B cell (primary cell): Measurements from ENCODE around the gene LRCOL1.

Experiments
- EZH2 ChIP-seq: IDR thresholded peaks from 2 replicates; pipeline ENCODE4 v1.6.1; 2012; ENCODE audit warnings: borderline replicate concordance, low read depth, mild to moderate bottlenecking, moderate library complexity, low read length; ENCODE audit not compliant: insufficient read depth, poor library complexity, severe bottlenecking
- TF ChIP-seq, protein P1 (sequence below): fragments of 200-600 bp; IDR thresholded peaks from one replicate; pipeline ENCODE4 v1.8.0; 2022; ENCODE audit warnings: antibody characterized with exemption, mild to moderate bottlenecking

DNA sequence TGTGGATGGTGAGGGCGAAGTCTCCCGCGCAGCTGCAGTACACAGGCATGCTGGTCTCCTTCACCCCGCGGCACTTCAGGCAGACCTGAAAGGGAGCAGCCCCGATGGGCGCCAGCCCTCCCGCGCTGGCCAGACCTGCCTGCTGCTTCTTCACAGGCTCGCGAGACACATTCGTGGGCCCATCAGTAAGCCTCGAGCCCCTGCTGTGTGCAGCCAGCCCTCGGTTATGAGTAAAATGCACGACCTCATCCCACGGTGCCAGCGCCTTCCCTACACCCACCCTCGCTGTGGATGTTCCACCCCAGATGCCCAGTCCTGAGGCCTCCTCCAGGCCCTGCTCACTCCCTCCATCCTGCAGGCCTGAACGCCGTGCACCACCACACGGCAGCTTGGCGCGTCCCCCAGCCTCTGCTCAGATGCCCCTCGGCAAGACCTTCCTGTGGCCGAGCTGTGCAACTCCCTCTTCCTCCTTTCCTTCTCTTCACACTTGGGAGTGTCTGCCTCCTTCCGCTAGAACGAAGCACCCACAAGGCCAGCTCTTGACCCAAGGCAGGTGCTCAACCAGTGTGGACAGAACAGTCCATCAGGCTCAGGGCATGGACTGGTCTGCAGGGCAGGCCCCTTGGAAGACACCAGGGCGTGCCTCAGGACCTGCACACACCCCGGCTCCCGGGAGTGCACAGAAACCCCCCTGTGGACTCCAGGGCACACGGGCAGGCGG, 14.7 kb upstream of the LRCOL1 start:
- TF ChIP-seq, protein P1, sequence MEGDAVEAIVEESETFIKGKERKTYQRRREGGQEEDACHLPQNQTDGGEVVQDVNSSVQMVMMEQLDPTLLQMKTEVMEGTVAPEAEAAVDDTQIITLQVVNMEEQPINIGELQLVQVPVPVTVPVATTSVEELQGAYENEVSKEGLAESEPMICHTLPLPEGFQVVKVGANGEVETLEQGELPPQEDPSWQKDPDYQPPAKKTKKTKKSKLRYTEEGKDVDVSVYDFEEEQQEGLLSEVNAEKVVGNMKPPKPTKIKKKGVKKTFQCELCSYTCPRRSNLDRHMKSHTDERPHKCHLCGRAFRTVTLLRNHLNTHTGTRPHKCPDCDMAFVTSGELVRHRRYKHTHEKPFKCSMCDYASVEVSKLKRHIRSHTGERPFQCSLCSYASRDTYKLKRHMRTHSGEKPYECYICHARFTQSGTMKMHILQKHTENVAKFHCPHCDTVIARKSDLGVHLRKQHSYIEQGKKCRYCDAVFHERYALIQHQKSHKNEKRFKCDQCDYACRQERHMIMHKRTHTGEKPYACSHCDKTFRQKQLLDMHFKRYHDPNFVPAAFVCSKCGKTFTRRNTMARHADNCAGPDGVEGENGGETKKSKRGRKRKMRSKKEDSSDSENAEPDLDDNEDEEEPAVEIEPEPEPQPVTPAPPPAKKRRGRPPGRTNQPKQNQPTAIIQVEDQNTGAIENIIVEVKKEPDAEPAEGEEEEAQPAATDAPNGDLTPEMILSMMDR = no peak
- TF ChIP-seq EZH2 = no peak
